Measurements from ENCODE around the gene MORN3. TPM values are rescaled to one million over a fixed set of nuclear protein-coding genes. Genes with fewer than 3 reads are reported as not detected.
"Not testable (repeated sequence)": the region's sequence is repeated elsewhere in the genome, so short reads cannot be mapped to it uniquely, and the experiment has no call there.

MORN3 gene
- polyA plus RNA-seq, 2 of the 4 experiments (the other 2 are of a cell fraction) = 0.17 to 0.47 TPM

DNA sequence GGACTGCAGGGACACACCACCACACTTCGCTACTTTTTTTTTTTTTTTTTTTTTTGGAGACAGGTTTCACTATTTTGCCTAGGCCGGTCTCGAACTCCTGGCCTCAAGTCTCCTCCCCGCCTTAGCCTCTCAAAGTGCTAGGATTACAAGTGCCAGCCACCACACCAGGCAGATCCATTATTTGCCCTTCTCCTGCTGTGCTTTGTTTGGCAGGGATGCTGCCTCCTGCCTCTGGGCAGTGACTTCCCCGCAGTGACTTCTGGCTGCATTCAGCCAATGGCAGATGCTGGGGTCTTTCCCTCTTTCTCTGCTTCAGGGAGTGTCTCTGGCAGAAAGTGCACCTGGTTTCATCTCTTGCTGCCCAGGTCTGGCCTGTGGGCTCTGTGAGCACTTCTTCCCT is 6.7 kb upstream of the MORN3 start:
- FAIRE-seq = no peak
- TF ChIP-seq ZNF302 (CRISPR knock-in tag; IDR thresholded peaks at IDR 0.05) (no peak), HOXA7 (CRISPR knock-in tag; IDR thresholded peaks at IDR 0.05) (no peak), SMC3 (IDR thresholded peaks at IDR 0.05) (no peak), KDM5A (IDR thresholded peaks at IDR 0.05) (no peak), RAD21 (conservative IDR thresholded peaks at IDR 0.05 in 1 of 2, IDR thresholded peaks at IDR 0.05 in 1 of 2) (no peak), CHD2 (IDR thresholded peaks at IDR 0.05; ENCODE audit: low read length, partially characterized antibody) (no peak), HEYL (CRISPR knock-in tag; IDR thresholded peaks at IDR 0.05) (no peak), CBX2 (IDR thresholded peaks at IDR 0.05; ENCODE audit: borderline replicate concordance, low read depth) (no peak)
- ATAC-seq = no peak
- Histone ChIP-seq H3K9me3 (no peaks in the 10 kb centered on the region), H3K4me3 (no peak overlapping the region), H3K27ac (no peak overlapping the region), H3K4me1 (peaks cover 12% of the 10 kb centered on the region), H3K4me2 (no peak overlapping the region)
- 83% methylated on average over 5 of the region's 5 CpGs for WGBS (ENCODE audit: missing lambda C conversion rate)
- POLR2A ChIA-PET = no interaction called here
- CTCF ChIA-PET = interaction anchor here (0.7 to 3.1 kb wide), 3 partner anchors 49 to 167 kb away, joined by 3 to 13 read pairs (median 3); no protein-coding TSS in a partner anchor
- DNase-seq (ENCODE audit: low read depth in 1 of 2, low spot score in 1 of 2) = no peak

DNA sequence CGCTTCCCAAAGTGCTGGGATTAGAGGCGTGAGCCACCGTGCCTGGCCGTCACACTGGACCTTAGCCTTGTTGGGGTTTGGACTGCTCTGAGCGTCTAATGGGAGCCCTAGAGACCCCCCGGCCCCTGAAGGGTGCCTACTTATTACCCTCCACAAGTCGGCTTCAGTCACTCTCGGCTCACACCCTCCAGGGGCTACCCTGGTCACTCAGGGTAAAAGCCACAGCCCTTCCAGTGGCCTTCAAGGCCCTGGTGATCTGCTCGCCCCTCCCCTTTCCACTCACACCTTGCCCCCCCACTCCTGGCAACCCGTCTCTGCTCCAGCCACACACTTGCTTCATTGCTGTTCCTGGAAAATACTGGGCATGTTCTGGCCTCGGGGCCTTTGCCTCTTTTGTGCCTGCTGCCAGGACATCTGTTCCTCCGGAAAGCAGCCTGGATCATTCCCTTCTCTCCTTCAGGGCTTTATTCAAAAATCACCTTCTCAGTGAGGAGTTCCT is 3.6 kb upstream of the MORN3 start:
- CTCF ChIA-PET = interaction anchor here (5.0 to 5.3 kb wide), 2 partner anchors 8 to 47 kb away, joined by 37 to 57 read pairs; partner anchors contain the start of gene ORAI1
- no peak for DNase-seq (ENCODE audit: low read depth in 1 of 2, low spot score in 1 of 2)
- peaks cover 12% of the 10 kb centered on the region for H3K4me1 ChIP-seq
- 63% methylated on average over 12 of the region's 12 CpGs for WGBS (ENCODE audit: missing lambda C conversion rate)
- FAIRE-seq = no peak
- POLR2A ChIA-PET = interaction anchor here (1.8 kb wide), 1 partner anchor 46 kb away, joined by 6 read pairs; no protein-coding TSS in a partner anchor
- peak overlapping the region; percentile 55 for H3K4me3 ChIP-seq
- TF ChIP-seq NFE2L2 (conservative IDR thresholded peaks at IDR 0.05; ENCODE audit: low read length) = no peak
- no peak for TF ChIP-seq EHMT2 (IDR thresholded peaks at IDR 0.05; ENCODE audit: low read depth)
- no peak for TF ChIP-seq CEBPB (IDR thresholded peaks at IDR 0.05)
- no peak for TF ChIP-seq GATA3 (IDR thresholded peaks at IDR 0.05; ENCODE audit: borderline replicate concordance)
- TF ChIP-seq, protein P1, sequence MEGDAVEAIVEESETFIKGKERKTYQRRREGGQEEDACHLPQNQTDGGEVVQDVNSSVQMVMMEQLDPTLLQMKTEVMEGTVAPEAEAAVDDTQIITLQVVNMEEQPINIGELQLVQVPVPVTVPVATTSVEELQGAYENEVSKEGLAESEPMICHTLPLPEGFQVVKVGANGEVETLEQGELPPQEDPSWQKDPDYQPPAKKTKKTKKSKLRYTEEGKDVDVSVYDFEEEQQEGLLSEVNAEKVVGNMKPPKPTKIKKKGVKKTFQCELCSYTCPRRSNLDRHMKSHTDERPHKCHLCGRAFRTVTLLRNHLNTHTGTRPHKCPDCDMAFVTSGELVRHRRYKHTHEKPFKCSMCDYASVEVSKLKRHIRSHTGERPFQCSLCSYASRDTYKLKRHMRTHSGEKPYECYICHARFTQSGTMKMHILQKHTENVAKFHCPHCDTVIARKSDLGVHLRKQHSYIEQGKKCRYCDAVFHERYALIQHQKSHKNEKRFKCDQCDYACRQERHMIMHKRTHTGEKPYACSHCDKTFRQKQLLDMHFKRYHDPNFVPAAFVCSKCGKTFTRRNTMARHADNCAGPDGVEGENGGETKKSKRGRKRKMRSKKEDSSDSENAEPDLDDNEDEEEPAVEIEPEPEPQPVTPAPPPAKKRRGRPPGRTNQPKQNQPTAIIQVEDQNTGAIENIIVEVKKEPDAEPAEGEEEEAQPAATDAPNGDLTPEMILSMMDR (IDR thresholded peaks at IDR 0.05) = no peak
- no peak for TF ChIP-seq BHLHE40 (IDR thresholded peaks at IDR 0.05; ENCODE audit: low read depth, low read length)
- no peak for TF ChIP-seq NR3C1 (IDR thresholded peaks at IDR 0.05)
- TF ChIP-seq EHF (CRISPR knock-in tag; IDR thresholded peaks at IDR 0.05) = no peak
- TF ChIP-seq SREBF2 (IDR thresholded peaks at IDR 0.05) = no peak
- TF ChIP-seq RCOR1 (IDR thresholded peaks at IDR 0.05; ENCODE audit: low read depth, low read length) = no peak
- TF ChIP-seq CHD4 (IDR thresholded peaks at IDR 0.05; ENCODE audit: borderline replicate concordance) = no peak
- no peak for TF ChIP-seq POLR2AphosphoS2 (conservative IDR thresholded peaks at IDR 0.05; ENCODE audit: low read length)
- TF ChIP-seq FOXS1 (CRISPR knock-in tag; IDR thresholded peaks at IDR 0.05) = no peak
- peak overlapping the region; percentile 90 for H3K4me2 ChIP-seq
- no peaks in the 10 kb centered on the region for H3K9me3 ChIP-seq
- ATAC-seq = peak; percentile 36 to 44; a peak in 4 of 6 replicates
- H3K27ac ChIP-seq = peak overlapping the region; percentile 41 to 73; a peak in 5 of 6 replicates

DNA sequence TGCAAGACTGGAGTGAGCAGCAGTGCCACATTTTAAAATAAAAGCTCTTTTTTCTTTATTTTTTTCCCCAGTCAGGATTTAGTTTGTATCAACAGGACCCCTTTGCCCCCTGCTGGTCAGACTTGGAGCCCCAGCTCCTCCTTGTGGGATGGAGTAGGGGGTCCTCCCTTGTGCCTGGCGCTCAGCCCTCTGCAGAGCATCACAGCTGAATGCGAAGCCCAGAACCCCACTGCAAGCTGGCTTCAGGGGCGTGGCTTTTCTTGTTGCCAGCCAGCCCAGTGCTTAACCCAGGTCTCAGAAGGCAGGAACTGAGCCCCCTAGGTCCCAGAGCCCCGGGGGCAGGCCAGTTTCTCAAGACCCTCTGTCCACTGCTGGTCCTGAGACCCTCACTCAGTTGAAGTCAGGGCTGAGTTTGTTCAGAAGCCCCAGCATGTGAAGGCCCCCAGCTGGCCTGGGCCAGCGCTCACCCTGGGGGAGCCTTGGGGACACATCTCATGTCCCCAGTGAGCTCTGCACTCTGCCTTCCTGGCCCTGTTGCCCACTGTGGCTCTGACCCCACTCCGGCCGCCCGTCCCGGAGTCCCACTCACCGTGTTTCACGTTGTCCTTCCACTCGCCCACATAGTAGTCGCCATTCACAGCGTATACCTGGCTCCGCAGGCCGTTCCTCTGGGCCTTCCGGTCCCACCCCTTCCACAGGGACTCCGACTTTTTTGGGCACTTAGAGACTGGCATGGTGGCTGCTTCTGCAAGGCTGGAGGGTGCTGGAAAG is 519 bp downstream of the MORN3 start:
- no peak overlapping the region for H3K4me3 ChIP-seq
- H3K4me2 ChIP-seq = no peak overlapping the region
- H3K27ac ChIP-seq = no peak overlapping the region
- ATAC-seq (peak; percentile 41 to 57; a peak in 3 of 6 replicates), DNase-seq (ENCODE audit: low read depth in 1 of 2, low spot score in 1 of 2) (peak; percentile 51 to 57), FAIRE-seq (no peak)
- ChIA-PET POLR2A (interaction anchor here (0.7 to 1.5 kb wide), 3 partner anchors 18 to 117 kb away, joined by 3 to 7 read pairs (median 3); partner anchors contain the start of gene ORAI1), CTCF (interaction anchor here (0.6 to 5.4 kb wide), 40 partner anchors 9 to 349 kb away, joined by 3 to 86 read pairs (median 5); partner anchors contain the start of gene ORAI1)
- TF ChIP-seq MAZ (IDR thresholded peaks at IDR 0.05; ENCODE audit: borderline replicate concordance, low read depth, low read length) = no peak
- TF ChIP-seq RAD21 (conservative IDR thresholded peaks at IDR 0.05 in 1 of 2, IDR thresholded peaks at IDR 0.05 in 1 of 2) = peak; percentile 61 to 70
- no peak for TF ChIP-seq ZNF302 (CRISPR knock-in tag; IDR thresholded peaks at IDR 0.05)
- TF ChIP-seq, protein P1 (IDR thresholded peaks at IDR 0.05) = peak; percentile 57
- peak; percentile 60 for TF ChIP-seq SMC3 (IDR thresholded peaks at IDR 0.05)
- 59% methylated on average over 16 of the region's 18 CpGs for WGBS (ENCODE audit: missing lambda C conversion rate)
- peaks cover 12% of the 10 kb centered on the region for H3K4me1 ChIP-seq
- H3K9me3 ChIP-seq = no peaks in the 10 kb centered on the region

DNA sequence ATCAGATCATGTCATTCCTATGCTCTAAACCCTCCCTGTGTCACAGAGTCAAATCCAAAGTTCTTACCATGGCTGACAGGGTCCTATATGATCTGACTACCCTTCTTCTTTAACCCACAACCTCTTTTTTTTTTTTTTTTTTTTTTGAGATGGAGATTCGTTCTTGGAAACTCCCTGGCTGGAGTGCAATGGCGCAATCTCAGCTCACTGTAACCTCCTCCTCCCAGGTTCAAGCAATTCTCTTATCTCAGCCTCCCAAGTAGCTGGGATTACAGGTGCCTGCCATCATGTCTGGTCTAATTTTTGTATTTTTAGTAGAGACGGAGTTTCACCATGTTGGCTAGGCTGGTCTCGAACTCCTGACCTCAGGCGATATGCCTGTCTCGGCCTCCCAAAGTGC is 2.6 kb downstream of the MORN3 start:
- DNase-seq (ENCODE audit: low read depth in 1 of 2, low spot score in 1 of 2); H3K4me2 ChIP-seq; H3K9me3 ChIP-seq; H3K4me1 ChIP-seq; FAIRE-seq; ATAC-seq; POLR2A ChIA-PET; H3K4me3 ChIP-seq; H3K27ac ChIP-seq: not testable (repeated sequence)
- WGBS (ENCODE audit: missing lambda C conversion rate) = 87% methylated on average over 6 of the region's 6 CpGs
- CTCF ChIA-PET = interaction anchor here (0.6 to 5.1 kb wide), 6 partner anchors 15 to 166 kb away, joined by 3 to 30 read pairs (median 4); no protein-coding TSS in a partner anchor
